GM23338 (cell line): ENCODE measurements around the gene C6orf52.

ENCODE experiments used
- CREB1 ChIP-seq: fragments of 250-450 bp; sonication (Bioruptor Pico); IDR thresholded peaks from 2 replicates; pipeline ENCODE4 v1.5.0; 2020; ENCODE audit warnings: low read depth, mild to moderate bottlenecking, moderate library complexity
- CTCF ChIP-seq, 2 experiments: fragments of 200-600 bp in 1 of 2; sonication (generic) in 1 of 2; conservative IDR thresholded peaks; 2 replicates each; pipeline versions ENCODE4 v1.5.1 to v1.6.1; 2016 to 2017; ENCODE audit warnings: antibody characterized with exemption in 2 of 2, low read depth in 2 of 2, mild to moderate bottlenecking in 2 of 2, moderate library complexity in 1 of 2
- ETS1 ChIP-seq: IDR thresholded peaks from 2 replicates; pipeline ENCODE4 v1.6.1; 2016; ENCODE audit warnings: antibody characterized with exemption
- EZH2 ChIP-seq: fragments of 200-600 bp; sonication (generic); IDR thresholded peaks from one replicate; pipeline ENCODE4 v1.8.0; 2017; ENCODE audit warnings: antibody characterized with exemption, mild to moderate bottlenecking, low read depth; ENCODE audit not compliant: unreplicated experiment
- EZH2phosphoT487 ChIP-seq: fragments of 200-600 bp; sonication (generic); IDR thresholded peaks from one replicate; pipeline ENCODE4 v1.8.1; 2018; ENCODE audit warnings: antibody characterized with exemption; ENCODE audit not compliant: unreplicated experiment
- NANOG ChIP-seq: IDR thresholded peaks from 2 replicates; pipeline ENCODE4 v1.6.1; 2016; ENCODE audit warnings: antibody characterized with exemption, borderline replicate concordance
- POLR2AphosphoS5 ChIP-seq: IDR thresholded peaks from 2 replicates; pipeline ENCODE4 v1.6.1; 2016; ENCODE audit warnings: antibody characterized with exemption, low read depth
- REST ChIP-seq: IDR thresholded peaks from one replicate; pipeline ENCODE4 v1.6.1; 2018; ENCODE audit warnings: antibody characterized with exemption; ENCODE audit not compliant: unreplicated experiment
- STAT1 ChIP-seq: IDR thresholded peaks from one replicate; pipeline ENCODE4 v1.6.1; 2016; ENCODE audit warnings: antibody characterized with exemption; ENCODE audit not compliant: unreplicated experiment
- ZNF114 ChIP-seq: fragments of 250-450 bp; sonication (Bioruptor Pico); IDR thresholded peaks from 2 replicates; pipeline ENCODE4 v1.5.0; 2020; ENCODE audit warnings: mild to moderate bottlenecking, moderate library complexity
- ZNF462 ChIP-seq: fragments of 250-450 bp; sonication (Bioruptor Pico); IDR thresholded peaks from 2 replicates; pipeline ENCODE4 v1.5.0; 2020; ENCODE audit warnings: mild to moderate bottlenecking, moderate library complexity

- no peak for TF ChIP-seq EZH2
- no peak for TF ChIP-seq EZH2phosphoT487
- TF ChIP-seq CTCF (conservative IDR thresholded peaks at IDR 0.05; ENCODE audit: low read depth in 2 of 2) = no peak
- no peak for TF ChIP-seq POLR2AphosphoS5
- TF ChIP-seq REST = no peak
- TF ChIP-seq ETS1 = no peak
- no peak for TF ChIP-seq STAT1
- TF ChIP-seq CREB1 (CRISPR knock-in tag) = no peak
- TF ChIP-seq ZNF114 (CRISPR knock-in tag) = no peak
- TF ChIP-seq ZNF462 = no peak
- no peak for TF ChIP-seq NANOG
Observed at GRCh38 chr6:10659699-10660348, 34.6 kb downstream of the C6orf52 start.
